Right cardiac atrium (tissue), 5 donors: ENCODE measurements around the gene RBMS2. TPM values are rescaled to one million over a fixed set of nuclear protein-coding genes. Genes with fewer than 3 reads are reported as not detected.

ENCODE experiments used
- ATAC-seq, 2 donors: fragments of 200-7000 bp; cut with Tn5 transposase; one replicate each; pipeline versions ENCODE4 v1.8.0 to v1.9.1; 2020; ENCODE audit warnings: moderate library complexity in 2 of 2, mild to moderate bottlenecking in 1 of 2
- DNase-seq, 3 donors: peaks; one replicate each; pipeline ENCODE4 v3.0.0-alpha.2; 2020
- H3K27ac ChIP-seq: one replicate; pipeline ENCODE4 v1.5.1; 2013; ENCODE audit warnings: mild to moderate bottlenecking, low read length, control low read depth, moderate library complexity
- H3K27me3 ChIP-seq: one replicate; pipeline ENCODE4 v1.6.1; 2013; ENCODE audit not compliant: control insufficient read depth, insufficient read depth
- H3K4me1 ChIP-seq: one replicate; pipeline ENCODE4 v1.6.1; 2013; ENCODE audit warnings: low read length; ENCODE audit not compliant: control insufficient read depth, insufficient read depth
- H3K4me3 ChIP-seq: one replicate; pipeline ENCODE4 v1.5.1; 2013; ENCODE audit warnings: low read length, control low read depth
- H3K9me3 ChIP-seq: one replicate; pipeline ENCODE4 v1.6.1; 2013; ENCODE audit warnings: low read length; ENCODE audit not compliant: control insufficient read depth
- WGBS: extraction: QIAGEN DNeasy Blood & Tissue Kit; methylation state at CpG from one replicate; pipeline ENCODE4 v1.1.7; 2013; 5-methylcytosine and 5-hydroxymethylcytosine counted together
- intact Hi-C, 4 donors: fragments of 100-400 bp; cut with DNase I; formaldehyde crosslinking; loops; one replicate each; pipeline versions ENCODE4 v1.11.0 to v1.14.0; 2022 to 2023
- polyA plus RNA-seq: library from polyadenylated mRNA; stranded (reverse); fragments of 200-250 nt; gene quantifications from one replicate; pipeline ENCODE4 v1.2.3, GENCODE V29; 2013
- total RNA-seq, 4 donors: library from RNA; stranded (reverse); fragmentation: NEBNext Ultra II Directional; extraction: Animal tissue kit (Norgen Biotek cat#: 25700); gene quantifications; one replicate each; pipeline ENCODE4 v1.2.1, GENCODE V29; 2021
- donor health status: healthy with polysubstance abuse.
- donor health status: DM: no; HTN: yes; CAD: no.
- donor health status: DM: no; HTN: no; CAD: no.
- donor health status: DM: no; HTN: yes; CAD: no; lungs with severe emphysema.
- donor health status: DM: yes; HTN: yes; CAD: no.

RBMS2 gene
- total and polyA plus RNA-seq, 5 donors, result 11.0 to 41.4 (median 35.2) TPM

DNA sequence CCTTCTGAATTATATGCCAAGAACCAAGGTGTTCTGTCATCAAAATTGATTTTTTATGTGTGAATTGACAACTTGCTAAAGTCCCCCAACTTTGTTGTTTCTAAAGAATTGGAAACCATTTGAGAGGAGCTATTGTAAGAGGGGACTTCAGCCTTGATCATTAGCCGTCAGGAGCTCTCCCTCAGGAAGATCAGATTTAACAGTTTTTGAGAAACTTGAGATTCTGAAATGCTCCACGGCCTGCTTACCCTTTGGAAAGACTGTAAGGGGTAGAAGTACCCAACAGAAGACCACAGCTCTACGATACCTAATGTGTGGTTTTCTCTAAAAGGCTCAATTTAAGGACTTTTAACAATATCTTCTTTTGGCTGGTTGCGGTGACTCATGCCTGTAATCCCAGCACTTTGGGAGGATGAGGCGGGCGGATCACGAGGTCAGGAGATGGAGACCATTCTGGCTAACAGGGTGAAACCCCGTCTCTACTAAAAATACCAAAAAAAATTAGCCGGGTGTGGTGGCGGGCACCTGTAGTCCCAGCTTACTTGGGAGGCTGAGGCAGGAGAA, 57.4 kb downstream of the RBMS2 start:
- WGBS, result 92% methylated on average over 10 of the region's 10 CpGs
- DNase-seq (no peak), ATAC-seq (no peak)
- Histone ChIP-seq H3K4me3 (no peak overlapping the region), H3K9me3 (no peaks in the 10 kb centered on the region), H3K4me1 (no peaks in the 10 kb centered on the region), H3K27ac (no peak overlapping the region), H3K27me3 (no peaks in the 10 kb centered on the region)
- intact Hi-C loops, result no loop called here

DNA sequence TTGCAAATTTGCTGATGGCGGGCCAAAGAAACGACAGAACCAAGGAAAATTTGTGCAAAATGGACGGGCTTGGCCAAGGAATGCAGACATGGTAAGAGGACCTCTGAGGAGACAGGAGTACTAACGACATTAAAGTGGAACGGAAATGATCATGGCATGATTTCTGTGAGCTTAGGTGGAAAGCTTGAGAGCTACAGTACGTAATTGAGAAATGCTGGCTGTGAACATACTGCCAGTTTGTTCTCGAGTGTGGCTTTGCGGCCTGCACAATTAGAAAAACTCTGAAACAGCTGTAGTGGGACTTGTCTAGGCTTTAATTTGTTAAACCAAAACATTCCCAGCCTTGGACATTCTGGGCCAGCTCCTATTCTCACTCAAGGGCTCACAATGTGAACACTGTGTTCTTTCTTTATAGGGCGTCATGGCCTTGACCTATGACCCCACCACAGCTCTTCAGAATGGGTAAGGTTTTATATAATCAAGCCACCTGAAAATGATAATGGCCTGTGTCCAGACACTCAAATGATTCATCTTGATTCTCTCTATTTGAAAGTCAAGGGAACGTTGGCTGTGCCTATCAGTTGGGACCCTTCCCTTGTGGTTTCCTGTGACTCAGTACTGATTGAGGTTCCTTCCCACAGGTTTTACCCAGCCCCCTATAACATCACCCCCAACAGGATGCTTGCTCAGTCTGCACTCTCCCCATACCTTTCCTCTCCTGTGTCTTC, 60.0 kb downstream of the RBMS2 start:
- H3K4me3 ChIP-seq, result no peak overlapping the region
- ATAC-seq (peak in 1 of 2 donors; percentile 61), DNase-seq (no peak)
- H3K4me1 ChIP-seq, result no peaks in the 10 kb centered on the region
- no peaks in the 10 kb centered on the region for H3K27me3 ChIP-seq
- H3K27ac ChIP-seq, result no peak overlapping the region
- 80% methylated on average over 10 of the region's 10 CpGs for WGBS
- intact Hi-C loops, result no loop called here
- no peaks in the 10 kb centered on the region for H3K9me3 ChIP-seq

DNA sequence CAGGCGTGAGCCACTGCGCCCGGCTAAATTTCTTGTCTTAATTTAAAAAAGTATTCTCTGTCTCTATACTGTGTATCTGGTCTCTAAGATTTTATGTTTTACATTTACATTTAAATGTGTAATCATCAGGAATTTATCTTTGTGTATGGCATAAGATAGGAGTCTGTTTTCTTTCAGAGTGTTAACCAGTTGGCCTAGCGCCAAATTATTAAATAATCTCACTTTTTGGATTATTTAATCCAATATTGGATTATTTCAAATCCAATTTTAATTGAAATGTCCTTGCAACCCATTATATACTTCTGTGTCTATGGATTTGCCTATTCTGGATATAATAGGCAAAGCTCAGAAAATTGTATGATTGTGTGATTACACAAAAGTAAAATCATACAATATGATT, 63.5 kb downstream of the RBMS2 start:
- intact Hi-C loops, result no loop called here
- ATAC-seq, result no peak

DNA sequence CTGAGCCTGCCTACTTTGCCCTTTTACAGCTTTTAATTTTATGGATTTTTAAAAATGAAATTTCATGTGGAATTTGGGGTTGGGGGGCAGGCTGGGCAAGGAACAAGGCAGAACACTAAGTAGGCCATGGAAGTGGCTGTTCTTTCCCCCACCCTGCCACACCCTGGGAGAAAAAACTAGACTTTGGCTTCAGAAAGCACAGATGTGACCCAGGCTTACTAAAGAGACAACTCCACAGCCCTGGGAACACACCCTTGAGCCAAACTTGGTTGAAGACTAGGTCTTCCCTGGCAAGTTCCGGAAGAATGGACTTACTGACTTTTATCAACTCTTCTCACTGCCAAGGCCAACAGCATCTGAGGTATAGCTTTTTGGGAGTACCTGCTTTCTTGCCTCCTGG, 68.2 kb downstream of the RBMS2 start:
- Histone ChIP-seq H3K4me3 (no peak overlapping the region), H3K27ac (no peak overlapping the region), H3K9me3 (no peaks in the 10 kb centered on the region), H3K4me1 (no peaks in the 10 kb centered on the region), H3K27me3 (no peaks in the 10 kb centered on the region)
- WGBS, result 93% methylated on average over 1 of the region's 1 CpG
- ATAC-seq (no peak), DNase-seq (no peak)
- intact Hi-C loops, result loop anchor here in 2 of 4 donors (5.0 to 10.0 kb wide), 2 partner anchors 77 to 395 kb away; no protein-coding TSS in a partner anchor

More for the DNA sequence above, 63.5 kb downstream of the RBMS2 start:
- Histone ChIP-seq H3K9me3 (no peaks in the 10 kb centered on the region), H3K4me1 (no peaks in the 10 kb centered on the region), H3K27me3 (no peaks in the 10 kb centered on the region), H3K27ac (no peak overlapping the region), H3K4me3 (no peak overlapping the region)
- DNase-seq, result no peak
- WGBS, result 86% methylated on average over 4 of the region's 4 CpGs

DNA sequence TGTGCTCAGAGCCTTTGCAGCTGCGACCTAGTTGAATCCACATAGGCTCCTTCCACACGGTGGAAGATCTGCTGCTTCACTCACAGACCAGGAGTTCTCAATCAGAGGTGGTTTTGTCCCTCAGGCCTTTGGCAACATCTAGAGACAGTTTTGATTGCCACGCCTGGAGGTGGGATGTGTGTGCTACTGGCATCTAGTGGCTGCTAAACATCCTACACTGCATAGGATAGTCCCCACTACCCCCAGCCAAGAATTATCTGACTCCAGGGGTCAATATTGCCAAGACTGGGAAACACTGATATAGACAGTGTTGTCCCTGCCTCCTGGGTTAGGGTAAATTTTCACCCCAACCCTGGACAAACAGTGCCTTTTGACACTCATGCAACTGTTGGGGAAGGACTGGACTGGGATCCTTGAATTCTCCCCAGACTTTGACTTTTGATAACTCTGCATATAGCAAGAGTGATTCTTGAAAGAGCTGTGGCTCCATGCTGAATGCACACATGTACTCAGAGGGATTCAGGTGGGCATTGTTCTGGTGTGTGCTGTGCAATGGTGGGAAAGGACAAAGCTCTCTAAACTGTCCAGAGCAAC, 68.7 kb downstream of the RBMS2 start:
- Histone ChIP-seq H3K27me3 (no peaks in the 10 kb centered on the region), H3K4me1 (no peaks in the 10 kb centered on the region), H3K4me3 (no peak overlapping the region), H3K27ac (no peak overlapping the region), H3K9me3 (no peaks in the 10 kb centered on the region)
- intact Hi-C loops, result loop anchor here in 2 of 4 donors (5.0 to 10.0 kb wide), 2 partner anchors 78 to 396 kb away; no protein-coding TSS in a partner anchor
- ATAC-seq (no peak), DNase-seq (no peak)
- 61% methylated on average over 3 of the region's 3 CpGs for WGBS

DNA sequence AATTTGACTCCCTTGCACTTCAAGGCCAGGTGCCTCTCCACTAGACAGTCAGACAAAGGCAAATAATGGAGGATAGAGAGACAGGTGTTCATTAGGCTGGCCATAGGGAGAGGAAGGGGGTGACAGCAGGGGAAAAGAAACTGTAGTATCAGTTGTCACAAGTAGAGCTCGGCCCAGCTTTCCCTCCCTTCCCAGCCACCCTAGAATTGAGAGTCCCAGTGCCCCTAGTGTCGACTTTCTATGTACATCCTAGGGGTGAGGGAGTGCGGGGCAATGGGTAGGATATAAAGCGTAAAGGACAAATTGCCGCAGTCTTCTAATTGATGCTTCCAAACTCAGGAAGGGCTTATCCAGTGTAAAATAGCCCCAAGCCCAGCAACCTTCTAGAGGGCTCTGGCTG, 69.5 kb downstream of the RBMS2 start:
- intact Hi-C loops, result loop anchor here in 2 of 4 donors (5.0 to 10.0 kb wide), 2 partner anchors 79 to 396 kb away; no protein-coding TSS in a partner anchor

DNA sequence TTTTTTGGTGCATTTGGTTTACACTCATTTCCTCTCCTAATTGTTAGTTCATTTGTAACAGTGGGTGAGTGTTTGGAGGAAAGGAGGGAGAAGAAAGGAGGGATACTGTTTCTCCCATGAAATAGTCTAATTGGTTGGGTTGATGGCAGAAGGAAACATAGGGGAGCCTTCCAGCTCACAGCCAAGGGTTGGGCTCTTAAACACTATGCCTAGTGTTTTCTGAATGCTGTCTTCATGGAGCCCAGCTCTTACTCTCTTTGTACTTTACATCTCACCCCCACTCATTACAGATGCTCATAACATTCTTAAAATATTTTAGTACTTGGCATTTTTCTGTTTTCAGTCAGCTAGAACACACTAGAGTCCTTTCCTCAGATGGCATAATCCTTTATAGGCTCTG, 70.3 kb downstream of the RBMS2 start:
- intact Hi-C loops, result loop anchor here in 2 of 4 donors (5.0 to 10.0 kb wide), 2 partner anchors 80 to 397 kb away; no protein-coding TSS in a partner anchor
- DNase-seq (no peak), ATAC-seq (no peak)
- H3K4me3 ChIP-seq, result no peak overlapping the region
- no peaks in the 10 kb centered on the region for H3K9me3 ChIP-seq
- H3K4me1 ChIP-seq, result no peaks in the 10 kb centered on the region
- no peaks in the 10 kb centered on the region for H3K27me3 ChIP-seq
- H3K27ac ChIP-seq, result no peak overlapping the region

More for the DNA sequence above, 69.5 kb downstream of the RBMS2 start:
- DNase-seq, result no peak
- Histone ChIP-seq H3K27ac (no peak overlapping the region), H3K4me3 (no peak overlapping the region), H3K4me1 (no peaks in the 10 kb centered on the region), H3K27me3 (no peaks in the 10 kb centered on the region), H3K9me3 (no peaks in the 10 kb centered on the region)
- 77% methylated on average over 5 of the region's 5 CpGs for WGBS
- ATAC-seq, result no peak

DNA sequence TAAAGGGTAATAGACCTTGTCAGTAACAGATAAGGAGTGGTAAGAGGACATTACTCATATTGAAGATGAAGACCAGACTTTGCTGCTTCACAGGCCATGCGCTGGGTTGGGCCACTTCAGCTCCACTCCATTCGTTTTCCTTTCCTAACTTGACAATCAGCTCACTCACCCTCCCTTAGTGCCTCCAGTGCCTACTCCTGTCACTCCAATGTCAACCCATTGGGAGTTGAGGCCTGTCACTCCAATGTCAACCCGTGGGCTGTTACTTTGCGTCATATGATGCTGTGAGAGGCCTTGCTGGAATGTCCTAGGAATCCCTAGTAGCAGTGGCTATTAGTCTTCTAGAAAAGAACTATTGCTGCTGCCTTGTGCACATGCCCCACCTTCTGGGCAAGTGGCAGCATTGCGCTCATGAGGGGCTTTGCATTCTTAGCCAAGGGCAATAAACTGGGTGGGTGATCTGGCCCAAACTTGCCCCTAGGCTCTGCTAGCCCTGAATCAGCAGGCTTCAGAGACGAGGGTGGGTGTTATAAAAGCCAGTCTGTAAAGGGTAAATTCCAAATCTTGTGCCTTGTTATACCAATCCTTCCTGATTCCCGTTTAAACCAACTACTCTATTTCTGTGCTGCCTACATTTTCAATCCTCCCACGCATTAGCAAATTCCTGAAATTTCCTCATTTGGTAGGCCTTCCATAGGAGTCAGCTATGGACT, 72.4 kb downstream of the RBMS2 start:
- H3K27me3 ChIP-seq, result no peaks in the 10 kb centered on the region
- H3K4me1 ChIP-seq, result no peaks in the 10 kb centered on the region
- no peak overlapping the region for H3K4me3 ChIP-seq
- WGBS, result 41% methylated on average over 8 of the region's 8 CpGs
- H3K9me3 ChIP-seq, result no peaks in the 10 kb centered on the region
- DNase-seq (peak; percentile 37 to 70 (median 65)), ATAC-seq (peak; percentile 38 to 47)
- intact Hi-C loops, result loop anchor here in 2 of 4 donors (5.0 to 10.0 kb wide), 2 partner anchors 82 to 399 kb away; no protein-coding TSS in a partner anchor
- H3K27ac ChIP-seq, result peak overlapping the region; percentile 37

DNA sequence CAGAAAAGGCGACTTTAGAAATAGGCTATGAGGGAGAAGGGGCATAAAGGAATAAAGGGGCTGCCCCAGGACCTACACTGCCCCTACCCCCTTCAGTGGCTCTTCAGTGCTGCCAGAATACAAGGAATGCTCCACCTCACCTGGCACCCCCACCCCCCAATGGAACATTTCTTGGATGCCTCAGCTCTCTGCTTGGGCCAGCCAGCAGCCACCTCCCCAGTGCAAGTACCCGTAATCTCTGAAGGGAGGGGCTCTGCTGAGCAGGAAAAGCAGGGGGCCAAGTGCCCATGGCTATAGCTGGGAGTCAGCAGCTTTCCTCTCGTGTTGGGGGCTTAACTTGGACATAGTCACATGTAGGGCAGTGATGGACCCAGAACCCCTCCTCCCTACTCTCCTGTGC, 75.2 kb downstream of the RBMS2 start:
- Histone ChIP-seq H3K4me1 (no peaks in the 10 kb centered on the region), H3K27ac (no peak overlapping the region), H3K27me3 (no peaks in the 10 kb centered on the region), H3K4me3 (no peak overlapping the region), H3K9me3 (no peaks in the 10 kb centered on the region)
- DNase-seq (no peak), ATAC-seq (peak; percentile 8 to 11)
- intact Hi-C loops, result loop anchor here in 1 of 4 donors (10.0 kb wide), 1 partner anchor 402 kb away; no protein-coding TSS in a partner anchor
- 46% methylated on average over 3 of the region's 3 CpGs for WGBS

DNA sequence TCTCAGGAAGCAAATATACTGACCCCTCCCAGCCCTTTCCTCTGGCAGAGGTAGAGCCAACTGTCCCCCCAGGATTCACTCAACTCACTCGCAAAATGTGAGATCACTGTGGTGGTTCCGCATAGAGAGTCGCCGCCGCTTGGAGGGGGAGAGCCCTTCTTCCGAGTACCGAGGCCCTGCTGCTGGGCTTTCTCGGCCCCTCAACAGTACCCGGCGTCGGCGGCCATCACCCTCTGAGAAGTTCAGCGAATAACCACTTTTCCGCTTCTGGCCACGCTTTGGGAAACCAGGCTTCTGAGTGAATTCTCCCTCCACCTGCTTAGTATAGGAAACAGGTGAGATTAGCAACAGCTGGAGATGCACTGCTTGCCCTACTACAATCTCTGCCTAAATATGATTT, 77.4 kb downstream of the RBMS2 start:
- WGBS, result 92% methylated on average over 15 of the region's 15 CpGs
- ATAC-seq (no peak), DNase-seq (no peak)
- Histone ChIP-seq H3K4me3 (no peak overlapping the region), H3K27me3 (no peaks in the 10 kb centered on the region), H3K27ac (no peak overlapping the region), H3K4me1 (no peaks in the 10 kb centered on the region), H3K9me3 (no peaks in the 10 kb centered on the region)
- intact Hi-C loops, result loop anchor here in 1 of 4 donors (10.0 kb wide), 1 partner anchor 404 kb away; no protein-coding TSS in a partner anchor
